ENCODE results near the gene OR9K2.
"Not testable (repeated sequence)": the region's sequence is repeated elsewhere in the genome, so short reads cannot be mapped to it uniquely, and the experiment has no call there.

OR9K2 gene

GRCh38 chr12:55126106-55126505 lies at the start of gene OR9K2:
TSS of gene OR9K2 (plus strand) at chr12:55126406. CDS start at chr12:55129835, 3,429 bp downstream.
- no peak for DNase-seq (ENCODE audit: low read depth)

- no peak for DNase-seq (ENCODE audit: low read depth)
Measured at GRCh38 chr12:55092579-55092978, 33.6 kb upstream of the OR9K2 start.

GRCh38 chr12:55112378-55112875 lies 13.8 kb upstream of the OR9K2 start:
- no peak for DNase-seq (ENCODE audit: low read depth)

GRCh38 chr12:55116152-55116551 lies 10.1 kb upstream of the OR9K2 start:
- DNase-seq (ENCODE audit: low read depth): no peak

- DNase-seq (ENCODE audit: low read depth): no peak
Measured at GRCh38 chr12:55132816-55133215, 6.6 kb downstream of the OR9K2 start.

GRCh38 chr12:55142669-55143565 lies 16.7 kb downstream of the OR9K2 start:
- DNase-seq (ENCODE audit: low read depth): peak; percentile 19

GRCh38 chr12:55143566-55143870 lies 17.3 kb downstream of the OR9K2 start:
- no peak for DNase-seq (ENCODE audit: low read depth)

GRCh38 chr12:55167010-55167640 lies 40.9 kb downstream of the OR9K2 start:
- DNase-seq (ENCODE audit: low read depth): not testable (repeated sequence)

- DNase-seq (ENCODE audit: low read depth): no peak
Measured at GRCh38 chr12:55171445-55171844, 45.2 kb downstream of the OR9K2 start.

GRCh38 chr12:55171846-55172245 lies 45.6 kb downstream of the OR9K2 start:
- DNase-seq (ENCODE audit: low read depth): not testable (repeated sequence)

- no peak for DNase-seq (ENCODE audit: low read depth)
Measured at GRCh38 chr12:55172686-55173085, 46.5 kb downstream of the OR9K2 start.

GRCh38 chr12:55173456-55173855 lies 47.2 kb downstream of the OR9K2 start:
- no peak for DNase-seq (ENCODE audit: low read depth)

Data from HS-27A (cell line).